ENCODE results near the gene RBM4. TPM values are rescaled to one million over a fixed set of nuclear protein-coding genes. Genes with fewer than 3 reads are reported as not detected.

Gene RBM4
- total RNA-seq, 2 experiments from 2014 or later: 112 to 119 TPM

DNA sequence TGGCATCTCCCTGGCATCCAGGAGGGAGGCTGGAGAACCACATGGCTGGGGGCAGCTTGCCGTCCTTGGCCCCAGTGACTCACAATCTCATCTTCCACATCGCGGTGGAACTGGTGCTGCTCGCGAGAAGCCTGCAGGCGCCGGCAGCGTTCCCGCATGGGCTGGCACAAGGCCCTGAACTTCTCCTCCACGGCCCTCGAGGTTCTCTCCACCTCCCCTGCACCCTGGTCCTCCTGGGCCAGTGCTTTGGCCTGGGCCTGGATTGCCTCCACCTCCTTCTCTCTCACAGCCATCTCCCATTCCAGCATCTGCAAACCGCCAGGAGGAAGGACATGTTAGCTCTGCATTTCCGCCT is 55.5 kb downstream of the RBM4 start:
- CTCF ChIA-PET: interaction anchor here (0.6 to 1.8 kb wide), 6 partner anchors 92 to 189 kb away, joined by 3 to 8 read pairs (median 4); no protein-coding TSS in a partner anchor
- POLR2A ChIA-PET: no interaction called here

- ChIA-PET CTCF (interaction anchor here (0.6 to 2.0 kb wide), 7 partner anchors 91 to 188 kb away, joined by 3 to 12 read pairs (median 5); no protein-coding TSS in a partner anchor), POLR2A (no interaction called here)
Measured at GRCh38 chr11:66694732-66695207, 56.3 kb downstream of the RBM4 start.

Other genes with a start within 250 kb of the RBM4 start
- gene NPAS4, start 217.7 kb upstream of the RBM4 start, total RNA-seq: not detected
- gene MRPL11, start 199.9 kb upstream of the RBM4 start, total RNA-seq: 100 to 1,000 TPM; 154 to 157 TPM
- gene PELI3, start 171.8 kb upstream of the RBM4 start, total RNA-seq: 1 to 10 TPM; 7.9 to 8.2 TPM
- gene DPP3, start 158.3 kb upstream of the RBM4 start, total RNA-seq: 10 to 100 TPM; 68.6 to 72.3 TPM
- gene BBS1, start 128.1 kb upstream of the RBM4 start, total RNA-seq: 10 to 100 TPM; 17.8 to 19.3 TPM
- 10 to 100 TPM; 14.4 to 15.3 TPM for gene ZDHHC24, start 92.7 kb upstream of the RBM4 start, total RNA-seq
- gene ACTN3, start 91.8 kb upstream of the RBM4 start, total RNA-seq: under 1 TPM; 0.08 to 0.23 TPM
- 1 to 10 TPM; 3.2 to 3.3 TPM for gene CTSF, start 70.1 kb upstream of the RBM4 start, total RNA-seq
- gene CCDC87, start 45.6 kb upstream of the RBM4 start, total RNA-seq: under 1 TPM; 0.13 to 0.21 TPM
- gene CCS, start 45.5 kb upstream of the RBM4 start, total RNA-seq: 10 to 100 TPM; 24.6 to 25.4 TPM
- 100 to 1,000 TPM; 155 to 158 TPM for gene RBM14, start 22.1 kb upstream of the RBM4 start, total RNA-seq
- gene RBM4B, start 39.2 kb downstream of the RBM4 start, total RNA-seq: 10 to 100 TPM; 17.2 to 18.1 TPM
- under 1 TPM; 0.59 to 0.96 TPM for gene SPTBN2, start 90.5 kb downstream of the RBM4 start, total RNA-seq
- gene RCE1, start 204.7 kb downstream of the RBM4 start, total RNA-seq: 10 to 100 TPM; 31.6 to 33.5 TPM
- gene LRFN4, start 218.4 kb downstream of the RBM4 start, total RNA-seq: 10 to 100 TPM; 40.5 to 42.3 TPM